Esophagus squamous epithelium (tissue), 5 donors: ENCODE data around the gene MRPL38. TPM values are rescaled to one million over a fixed set of nuclear protein-coding genes. Genes with fewer than 3 reads are reported as not detected.

Experiments
- DNase-seq: peaks from one replicate; lab custom pipeline; 2025; lab: John Stamatoyannopoulos, UW
- H3K27ac ChIP-seq, 4 donors: fragments of 200-600 bp; sonication (generic); one replicate each; pipeline ENCODE4 v1.5.1; 2016 to 2019; ENCODE audit warnings: mild to moderate bottlenecking in 1 of 4
- H3K27me3 ChIP-seq, 4 donors: fragments of 200-600 bp; sonication (generic); 1 replicate in 3 of 4; 2 replicates in 1 of 4; pipeline versions ENCODE4 v1.5.1 to v1.6.0; 2017 to 2021; ENCODE audit warnings: antibody characterized with exemption in 1 of 4
- H3K36me3 ChIP-seq, 3 donors: fragments of 200-600 bp; sonication (generic); one replicate each; pipeline ENCODE4 v1.5.1; 2016 to 2019
- H3K4me1 ChIP-seq, 3 donors: fragments of 200-600 bp; sonication (generic); one replicate each; pipeline ENCODE4 v1.5.1; 2017 to 2019
- H3K4me3 ChIP-seq, 4 donors: fragments of 200-600 bp; sonication (generic); 1 replicate in 3 of 4; 2 replicates in 1 of 4; pipeline ENCODE4 v1.5.1; 2016 to 2019; ENCODE audit warnings: mild to moderate bottlenecking in 2 of 4, moderate library complexity in 1 of 4
- H3K9me3 ChIP-seq, 3 donors: fragments of 200-600 bp; sonication (generic); one replicate each; pipeline ENCODE4 v1.5.1; 2016 to 2019
- CTCF ChIP-seq, 6 experiments: fragments of 450-650 bp in 4 of 6; fragments of 200-600 bp in 2 of 6; sonication (generic) in 2 of 6; IDR thresholded peaks; one replicate each; pipeline ENCODE4 v1.5.1; 2016 to 2019; ENCODE audit warnings: antibody characterized with exemption in 6 of 6, mild to moderate bottlenecking in 4 of 6, moderate library complexity in 4 of 6
- POLR2A ChIP-seq, 4 donors: fragments of 450-650 bp; IDR thresholded peaks; one replicate each; pipeline ENCODE4 v1.6.1; 2017; ENCODE audit warnings: antibody characterized with exemption in 4 of 4, mild to moderate bottlenecking in 4 of 4, moderate library complexity in 3 of 4
- WGBS, 2 donors: methylation state at CpG; one replicate each; pipeline ENCODE4 v1.1.5; 2018; 5-methylcytosine and 5-hydroxymethylcytosine counted together
- intact Hi-C: fragments of 100-400 bp; cut with DNase I; formaldehyde crosslinking; loops from one replicate; pipeline ENCODE4 v1.15.0; 2022
- total RNA-seq, 4 donors: library from RNA; depleted of rRNA; stranded (reverse); fragments of >200 nt; gene quantifications; one replicate each; pipeline ENCODE4 v1.1.0, GENCODE V29; 2016
- donor health status: DM: yes; HTN: yes; CAD: no.

MRPL38 gene
- total RNA-seq, 4 donors from 2014 or later = 40.2 to 49.2 (median 41.0) TPM

GRCh38 chr17:75894049-75894733, 10.5 kb downstream of the MRPL38 start:
- DNase-seq = no peak
- Histone ChIP-seq H3K4me1 (peaks cover 25 to 62% (median 32%) of the 10 kb centered on the region in 3 donors), H3K27me3 (no peaks in the 10 kb centered on the region), H3K36me3 (peaks cover 13 to 56% (median 30%) of the 10 kb centered on the region in 3 donors), H3K9me3 (no peaks in the 10 kb centered on the region), H3K27ac (peak overlapping the region in 2 of 4 donors; percentile 84 to 99), H3K4me3 (no peak overlapping the region)
- 74 to 85% methylated on average over 21 to 22 of the region's 22 CpGs for WGBS, 2 donors
- TF ChIP-seq CTCF (IDR thresholded peaks at IDR 0.05) (no peak), POLR2A (IDR thresholded peaks at IDR 0.05) (no peak)
- intact Hi-C loops = no loop called here

DNA sequence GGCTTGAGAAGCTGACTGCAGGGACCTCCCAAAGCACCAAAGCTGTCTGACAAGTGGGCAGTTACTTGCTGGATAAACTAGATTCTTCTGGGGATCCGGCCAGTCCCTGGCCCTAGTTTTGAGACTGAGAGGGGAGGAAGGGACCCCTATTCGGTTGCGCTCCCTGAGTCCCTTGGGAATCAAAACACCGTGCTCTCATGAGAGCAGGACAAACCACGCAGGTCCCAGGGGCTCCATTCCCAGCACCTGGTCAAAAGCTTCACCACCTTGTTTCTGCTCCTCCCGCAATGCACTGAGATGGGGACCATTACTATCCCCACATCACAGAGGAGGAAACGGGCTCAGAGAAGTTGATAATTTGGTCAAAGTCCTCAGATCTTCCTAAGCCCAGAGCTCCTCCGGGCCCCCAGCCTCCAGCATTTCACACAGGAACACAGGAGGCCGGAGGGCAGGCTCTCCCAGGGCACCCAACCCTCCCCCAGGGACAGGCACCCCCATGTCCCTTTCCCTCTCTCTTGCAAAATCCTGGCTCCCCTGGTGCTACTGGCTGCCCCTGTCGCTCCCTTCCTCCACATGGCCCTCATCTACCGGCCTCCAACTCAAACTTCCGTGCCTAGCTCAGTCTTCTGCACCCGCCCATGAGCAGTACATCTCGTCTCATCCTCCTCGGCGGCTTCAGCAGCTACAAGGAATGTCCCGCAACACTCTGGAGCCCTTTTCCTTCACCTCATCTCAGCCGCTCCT, 11.2 kb downstream of the MRPL38 start:
- no peak for DNase-seq
- no peaks in the 10 kb centered on the region for H3K9me3 ChIP-seq
- whole genome bisulfite sequencing, 2 donors = 89% methylated on average over 18 of the region's 18 CpGs
- no peak overlapping the region for H3K4me3 ChIP-seq
- intact Hi-C loops = no loop called here
- peaks cover 13 to 56% (median 23%) of the 10 kb centered on the region in 3 donors for H3K36me3 ChIP-seq
- peak overlapping the region in 1 of 4 donors; percentile 99 for H3K27ac ChIP-seq
- H3K4me1 ChIP-seq = peaks cover 25 to 62% (median 32%) of the 10 kb centered on the region in 3 donors
- TF ChIP-seq POLR2A (IDR thresholded peaks at IDR 0.05) = no peak
- no peak for TF ChIP-seq CTCF (IDR thresholded peaks at IDR 0.05)
- no peaks in the 10 kb centered on the region for H3K27me3 ChIP-seq

GRCh38 chr17:75892556-75893224, 12.0 kb downstream of the MRPL38 start:
- intact Hi-C loops = no loop called here
- peaks cover 25 to 56% (median 32%) of the 10 kb centered on the region in 3 donors for H3K4me1 ChIP-seq
- TF ChIP-seq POLR2A (IDR thresholded peaks at IDR 0.05) (no peak), CTCF (IDR thresholded peaks at IDR 0.05) (no peak)
- H3K36me3 ChIP-seq = peaks cover 13 to 55% (median 21%) of the 10 kb centered on the region in 3 donors
- H3K9me3 ChIP-seq = no peaks in the 10 kb centered on the region
- H3K4me3 ChIP-seq = no peak overlapping the region
- no peak for DNase-seq
- H3K27ac ChIP-seq = no peak overlapping the region
- no peaks in the 10 kb centered on the region for H3K27me3 ChIP-seq
- 85 to 100% methylated on average over 3 to 13 of the region's 16 CpGs for WGBS, 2 donors

DNA sequence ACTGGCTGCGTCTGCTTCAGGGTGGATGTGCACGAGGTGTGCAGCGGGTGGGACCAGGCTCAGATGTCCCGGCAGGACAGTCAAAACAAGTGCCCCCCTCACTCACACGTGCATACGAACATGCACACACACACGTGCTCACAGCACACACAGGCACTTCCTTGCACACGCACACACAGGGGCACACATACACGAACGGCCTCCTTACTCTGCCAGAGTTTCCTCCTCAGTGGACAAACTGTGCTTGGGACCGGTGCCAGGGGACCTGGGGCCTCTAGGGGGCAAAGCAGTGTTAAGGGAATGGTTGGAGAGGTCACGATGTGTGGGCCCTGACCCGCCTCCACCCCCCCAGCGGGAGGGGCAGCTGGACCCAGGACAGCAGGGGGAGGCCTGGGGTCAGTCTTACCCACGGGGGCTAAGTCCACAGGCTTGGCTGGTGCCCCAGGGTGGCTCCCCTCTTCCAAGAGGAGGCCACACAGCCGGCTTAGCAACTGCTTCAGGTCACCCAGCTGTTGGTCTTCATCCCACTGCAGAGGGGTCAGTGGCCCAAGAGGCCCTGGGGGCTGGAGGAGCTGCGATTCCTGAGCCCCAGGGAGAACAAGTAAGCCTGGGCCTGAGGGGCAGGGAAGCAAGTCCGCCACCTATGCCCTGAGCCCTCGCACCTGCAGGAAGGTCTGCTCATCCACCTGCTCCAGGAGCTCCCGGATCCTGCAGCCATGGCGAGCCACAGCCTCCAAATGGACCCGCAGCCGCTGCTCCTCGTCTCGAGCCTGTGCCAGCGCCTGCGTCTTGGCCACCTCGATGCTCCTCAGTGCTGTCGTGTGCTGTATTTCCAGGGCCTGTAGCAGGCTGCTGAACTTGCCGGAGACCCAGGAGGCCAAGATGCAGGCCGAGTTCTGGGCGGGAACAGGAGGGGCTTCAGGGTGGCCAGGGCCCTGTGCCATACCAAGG, 12.8 kb downstream of the MRPL38 start:
- Histone ChIP-seq H3K36me3 (peaks cover 13 to 56% (median 21%) of the 10 kb centered on the region in 3 donors), H3K4me1 (peaks cover 19 to 48% (median 24%) of the 10 kb centered on the region in 3 donors), H3K9me3 (no peaks in the 10 kb centered on the region), H3K27ac (no peak overlapping the region), H3K4me3 (no peak overlapping the region), H3K27me3 (no peaks in the 10 kb centered on the region)
- intact Hi-C loops = no loop called here
- WGBS, 2 donors = 83 to 88% methylated on average over 9 to 11 of the region's 32 CpGs
- no peak for TF ChIP-seq POLR2A (IDR thresholded peaks at IDR 0.05)
- TF ChIP-seq CTCF (IDR thresholded peaks at IDR 0.05) = no peak
- no peak for DNase-seq
